Thyroid gland (tissue), 4 donors: Measurements from ENCODE around the gene DOK6.

ENCODE experiments used
- POLR2A ChIP-seq, 2 donors: fragments of 450-650 bp; IDR thresholded peaks; one replicate each; pipeline ENCODE4 v1.6.1; 2017; ENCODE audit warnings: antibody characterized with exemption in 2 of 2, mild to moderate bottlenecking in 2 of 2, moderate library complexity in 1 of 2
- TF ChIP-seq, protein P1 (sequence below), 6 experiments: fragments of 200-600 bp in 3 of 6; fragments of 450-650 bp in 3 of 6; sonication (generic) in 3 of 6; IDR thresholded peaks; one replicate each; pipeline ENCODE4 v1.5.1; 2016 to 2019; ENCODE audit warnings: antibody characterized with exemption in 6 of 6, mild to moderate bottlenecking in 2 of 6, inconsistent platforms in 1 of 6, moderate library complexity in 1 of 6

DNA sequence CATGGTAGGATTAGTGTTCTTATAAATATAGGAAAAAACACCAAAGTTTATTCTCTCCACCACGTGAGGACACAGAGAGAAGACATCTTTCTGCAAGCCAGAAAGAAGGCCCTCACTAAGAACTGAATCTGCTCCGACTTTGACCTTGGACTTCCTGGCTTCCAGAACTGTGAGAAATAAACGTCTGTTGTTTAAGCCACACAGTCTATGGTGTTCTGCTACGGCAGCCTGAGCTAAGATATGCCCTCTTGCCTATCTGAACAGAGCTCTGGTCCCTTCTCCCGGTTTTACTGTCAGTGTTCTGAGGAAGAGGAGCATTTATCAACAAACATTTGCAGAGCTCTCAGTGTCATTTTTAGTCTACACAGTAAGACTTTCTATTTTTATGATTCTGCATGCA lies 131.3 kb downstream of the DOK6 start:
- TF ChIP-seq, protein P1, sequence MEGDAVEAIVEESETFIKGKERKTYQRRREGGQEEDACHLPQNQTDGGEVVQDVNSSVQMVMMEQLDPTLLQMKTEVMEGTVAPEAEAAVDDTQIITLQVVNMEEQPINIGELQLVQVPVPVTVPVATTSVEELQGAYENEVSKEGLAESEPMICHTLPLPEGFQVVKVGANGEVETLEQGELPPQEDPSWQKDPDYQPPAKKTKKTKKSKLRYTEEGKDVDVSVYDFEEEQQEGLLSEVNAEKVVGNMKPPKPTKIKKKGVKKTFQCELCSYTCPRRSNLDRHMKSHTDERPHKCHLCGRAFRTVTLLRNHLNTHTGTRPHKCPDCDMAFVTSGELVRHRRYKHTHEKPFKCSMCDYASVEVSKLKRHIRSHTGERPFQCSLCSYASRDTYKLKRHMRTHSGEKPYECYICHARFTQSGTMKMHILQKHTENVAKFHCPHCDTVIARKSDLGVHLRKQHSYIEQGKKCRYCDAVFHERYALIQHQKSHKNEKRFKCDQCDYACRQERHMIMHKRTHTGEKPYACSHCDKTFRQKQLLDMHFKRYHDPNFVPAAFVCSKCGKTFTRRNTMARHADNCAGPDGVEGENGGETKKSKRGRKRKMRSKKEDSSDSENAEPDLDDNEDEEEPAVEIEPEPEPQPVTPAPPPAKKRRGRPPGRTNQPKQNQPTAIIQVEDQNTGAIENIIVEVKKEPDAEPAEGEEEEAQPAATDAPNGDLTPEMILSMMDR (IDR thresholded peaks at IDR 0.05): no peak
- no peak for TF ChIP-seq POLR2A (IDR thresholded peaks at IDR 0.05)
